Measurements from ENCODE around the gene CCDC106. TPM values are rescaled to one million over a fixed set of nuclear protein-coding genes. Genes with fewer than 3 reads are reported as not detected.

Gene CCDC106
- total RNA-seq, 1 experiment from 2014 or later, result 21.1 TPM

DNA sequence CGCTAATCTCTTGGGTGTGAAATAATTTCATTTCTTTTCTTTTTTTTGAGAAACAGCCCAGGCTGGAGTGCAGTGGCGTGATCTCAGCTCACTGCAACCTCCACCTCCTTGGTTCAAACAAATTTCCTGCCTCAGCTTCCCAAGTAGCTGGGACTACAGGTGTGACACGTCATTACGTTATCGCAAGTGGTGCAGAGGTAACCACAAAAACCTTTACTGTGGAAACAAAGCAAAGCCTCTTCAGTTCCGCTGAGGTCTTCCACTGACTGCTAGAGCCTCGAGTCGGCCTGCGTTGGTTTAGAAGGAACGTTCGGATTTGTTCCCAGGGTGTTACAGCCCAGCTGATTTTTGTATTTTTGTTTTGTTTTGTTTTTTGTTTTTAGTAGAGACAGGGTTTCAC lies 21.7 kb upstream of the CCDC106 start:
- no peak for ATAC-seq
- peaks cover 3% of the 10 kb centered on the region; the same call in 1 of the 2 replicates for H3K36me3 Mint-ChIP-seq
- peaks cover 15% of the 10 kb centered on the region for H3K4me1 Mint-ChIP-seq
- no peak overlapping the region; the same call in 1 of the 2 replicates for H3K27ac Mint-ChIP-seq
- CTCF ChIA-PET, result interaction anchor here (0.6 to 1.3 kb wide), 5 partner anchors 21 to 1196 kb away, joined by 3 read pairs; no protein-coding TSS in a partner anchor
- H3K4me3 Mint-ChIP-seq, result no peak overlapping the region
- DNase-seq (ENCODE audit: low spot score), result no peak
- TF ChIP-seq ZNF317 (CRISPR knock-in tag; IDR thresholded peaks at IDR 0.05; ENCODE audit: borderline replicate concordance, low read depth) (no peak), GABPB1 (CRISPR knock-in tag; IDR thresholded peaks at IDR 0.05) (no peak), FOXP1 (CRISPR knock-in tag; IDR thresholded peaks at IDR 0.05; ENCODE audit: borderline replicate concordance) (no peak), ZNF121 (CRISPR knock-in tag; IDR thresholded peaks at IDR 0.05) (no peak), SOX15 (CRISPR knock-in tag; IDR thresholded peaks at IDR 0.05) (no peak), ZNF232 (CRISPR knock-in tag; IDR thresholded peaks at IDR 0.05) (no peak), KAT7 (CRISPR knock-in tag; IDR thresholded peaks at IDR 0.05; ENCODE audit: borderline replicate concordance) (no peak), HMGXB4 (CRISPR knock-in tag; IDR thresholded peaks at IDR 0.05) (no peak)
- TF ChIP-seq, protein P1, sequence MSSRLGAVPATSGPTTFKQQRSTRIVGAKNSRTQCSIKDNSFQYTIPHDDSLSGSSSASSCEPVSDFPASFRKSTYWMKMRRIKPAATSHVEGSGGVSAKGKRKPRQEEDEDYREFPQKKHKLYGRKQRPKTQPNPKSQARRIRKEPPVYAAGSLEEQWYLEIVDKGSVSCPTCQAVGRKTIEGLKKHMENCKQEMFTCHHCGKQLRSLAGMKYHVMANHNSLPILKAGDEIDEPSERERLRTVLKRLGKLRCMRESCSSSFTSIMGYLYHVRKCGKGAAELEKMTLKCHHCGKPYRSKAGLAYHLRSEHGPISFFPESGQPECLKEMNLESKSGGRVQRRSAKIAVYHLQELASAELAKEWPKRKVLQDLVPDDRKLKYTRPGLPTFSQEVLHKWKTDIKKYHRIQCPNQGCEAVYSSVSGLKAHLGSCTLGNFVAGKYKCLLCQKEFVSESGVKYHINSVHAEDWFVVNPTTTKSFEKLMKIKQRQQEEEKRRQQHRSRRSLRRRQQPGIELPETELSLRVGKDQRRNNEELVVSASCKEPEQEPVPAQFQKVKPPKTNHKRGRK (CRISPR knock-in tag; IDR thresholded peaks at IDR 0.05; ENCODE audit: borderline replicate concordance), result no peak
- peaks cover 17% of the 10 kb centered on the region for H3K27me3 Mint-ChIP-seq (ENCODE audit: low read depth)
- POLR2A ChIA-PET, result interaction anchor here (0.6 kb wide), 1 partner anchor 231 kb away, joined by 3 read pairs; no protein-coding TSS in a partner anchor
- H3K9me3 Mint-ChIP-seq, result no peaks in the 10 kb centered on the region

GRCh38 chr19:55632463-55632834 lies 15.6 kb upstream of the CCDC106 start:
- CTCF ChIA-PET, result interaction anchor here (0.5 to 3.9 kb wide), 45 partner anchors 8 to 1210 kb away, joined by 3 to 55 read pairs (median 4); partner anchors contain the start of genes CCDC106, FIZ1, ISOC2 and NAT14
- H3K9me3 Mint-ChIP-seq, result no peaks in the 10 kb centered on the region
- H3K4me3 Mint-ChIP-seq, result peak overlapping the region; percentile 20; the same call in 1 of the 2 replicates
- H3K27me3 Mint-ChIP-seq (ENCODE audit: low read depth), result peaks cover 9% of the 10 kb centered on the region; the same call in 1 of the 2 replicates
- DNase-seq (ENCODE audit: low spot score) (peak; percentile 92), ATAC-seq (peak; percentile 61)
- POLR2A ChIA-PET, result interaction anchor here (0.9 to 2.9 kb wide), 5 partner anchors 8 to 88 kb away, joined by 3 to 8 read pairs (median 4); partner anchors contain the start of genes U2AF2, ZNF784 and ZNF865
- H3K4me1 Mint-ChIP-seq, result peaks cover 29% of the 10 kb centered on the region
- TF ChIP-seq, protein P2, sequence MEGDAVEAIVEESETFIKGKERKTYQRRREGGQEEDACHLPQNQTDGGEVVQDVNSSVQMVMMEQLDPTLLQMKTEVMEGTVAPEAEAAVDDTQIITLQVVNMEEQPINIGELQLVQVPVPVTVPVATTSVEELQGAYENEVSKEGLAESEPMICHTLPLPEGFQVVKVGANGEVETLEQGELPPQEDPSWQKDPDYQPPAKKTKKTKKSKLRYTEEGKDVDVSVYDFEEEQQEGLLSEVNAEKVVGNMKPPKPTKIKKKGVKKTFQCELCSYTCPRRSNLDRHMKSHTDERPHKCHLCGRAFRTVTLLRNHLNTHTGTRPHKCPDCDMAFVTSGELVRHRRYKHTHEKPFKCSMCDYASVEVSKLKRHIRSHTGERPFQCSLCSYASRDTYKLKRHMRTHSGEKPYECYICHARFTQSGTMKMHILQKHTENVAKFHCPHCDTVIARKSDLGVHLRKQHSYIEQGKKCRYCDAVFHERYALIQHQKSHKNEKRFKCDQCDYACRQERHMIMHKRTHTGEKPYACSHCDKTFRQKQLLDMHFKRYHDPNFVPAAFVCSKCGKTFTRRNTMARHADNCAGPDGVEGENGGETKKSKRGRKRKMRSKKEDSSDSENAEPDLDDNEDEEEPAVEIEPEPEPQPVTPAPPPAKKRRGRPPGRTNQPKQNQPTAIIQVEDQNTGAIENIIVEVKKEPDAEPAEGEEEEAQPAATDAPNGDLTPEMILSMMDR (IDR thresholded peaks at IDR 0.05), result peak; percentile 87
- TF ChIP-seq, protein P3, sequence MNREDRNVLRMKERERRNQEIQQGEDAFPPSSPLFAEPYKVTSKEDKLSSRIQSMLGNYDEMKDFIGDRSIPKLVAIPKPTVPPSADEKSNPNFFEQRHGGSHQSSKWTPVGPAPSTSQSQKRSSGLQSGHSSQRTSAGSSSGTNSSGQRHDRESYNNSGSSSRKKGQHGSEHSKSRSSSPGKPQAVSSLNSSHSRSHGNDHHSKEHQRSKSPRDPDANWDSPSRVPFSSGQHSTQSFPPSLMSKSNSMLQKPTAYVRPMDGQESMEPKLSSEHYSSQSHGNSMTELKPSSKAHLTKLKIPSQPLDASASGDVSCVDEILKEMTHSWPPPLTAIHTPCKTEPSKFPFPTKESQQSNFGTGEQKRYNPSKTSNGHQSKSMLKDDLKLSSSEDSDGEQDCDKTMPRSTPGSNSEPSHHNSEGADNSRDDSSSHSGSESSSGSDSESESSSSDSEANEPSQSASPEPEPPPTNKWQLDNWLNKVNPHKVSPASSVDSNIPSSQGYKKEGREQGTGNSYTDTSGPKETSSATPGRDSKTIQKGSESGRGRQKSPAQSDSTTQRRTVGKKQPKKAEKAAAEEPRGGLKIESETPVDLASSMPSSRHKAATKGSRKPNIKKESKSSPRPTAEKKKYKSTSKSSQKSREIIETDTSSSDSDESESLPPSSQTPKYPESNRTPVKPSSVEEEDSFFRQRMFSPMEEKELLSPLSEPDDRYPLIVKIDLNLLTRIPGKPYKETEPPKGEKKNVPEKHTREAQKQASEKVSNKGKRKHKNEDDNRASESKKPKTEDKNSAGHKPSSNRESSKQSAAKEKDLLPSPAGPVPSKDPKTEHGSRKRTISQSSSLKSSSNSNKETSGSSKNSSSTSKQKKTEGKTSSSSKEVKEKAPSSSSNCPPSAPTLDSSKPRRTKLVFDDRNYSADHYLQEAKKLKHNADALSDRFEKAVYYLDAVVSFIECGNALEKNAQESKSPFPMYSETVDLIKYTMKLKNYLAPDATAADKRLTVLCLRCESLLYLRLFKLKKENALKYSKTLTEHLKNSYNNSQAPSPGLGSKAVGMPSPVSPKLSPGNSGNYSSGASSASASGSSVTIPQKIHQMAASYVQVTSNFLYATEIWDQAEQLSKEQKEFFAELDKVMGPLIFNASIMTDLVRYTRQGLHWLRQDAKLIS (CRISPR knock-in tag; IDR thresholded peaks at IDR 0.05; ENCODE audit: borderline replicate concordance), result no peak
- 0 out of 2 replicates have a peak, but pooled peaks cover 5% of the 10 kb centered on the region for H3K36me3 Mint-ChIP-seq
- H3K27ac Mint-ChIP-seq, result peak overlapping the region; percentile 80

GRCh38 chr19:55633861-55634260 lies 14.2 kb upstream of the CCDC106 start:
- Mint-ChIP-seq H3K9me3 (peaks cover under 1% of the 10 kb centered on the region), H3K4me1 (peaks cover 29% of the 10 kb centered on the region), H3K27ac (no peak overlapping the region), H3K36me3 (peaks cover 12% of the 10 kb centered on the region), H3K27me3 (ENCODE audit: low read depth) (peaks cover 2% of the 10 kb centered on the region; the same call in 1 of the 2 replicates), H3K4me3 (peak overlapping the region; percentile 100)
- DNase-seq (ENCODE audit: low spot score), result no peak
- ChIA-PET CTCF (interaction anchor here (1.5 to 3.9 kb wide), 9 partner anchors 9 to 167 kb away, joined by 5 to 55 read pairs (median 21); partner anchors contain the start of genes CCDC106, U2AF2, ZNF628 and ZNF784), POLR2A (no interaction called here)
- ATAC-seq, result no peak
- TF ChIP-seq FOXJ3 (CRISPR knock-in tag; IDR thresholded peaks at IDR 0.05; ENCODE audit: borderline replicate concordance) (no peak), ATF3 (CRISPR knock-in tag; conservative IDR thresholded peaks at IDR 0.05) (no peak), GRHL2 (CRISPR knock-in tag; IDR thresholded peaks at IDR 0.05; ENCODE audit: insufficient replicate concordance, severe bottlenecking) (no peak), JUN (CRISPR knock-in tag; IDR thresholded peaks at IDR 0.05) (no peak), FOXK1 (CRISPR knock-in tag; IDR thresholded peaks at IDR 0.05) (no peak), NR3C1 (CRISPR knock-in tag; conservative IDR thresholded peaks at IDR 0.05; ENCODE audit: low read depth) (no peak), HMGXB4 (CRISPR knock-in tag; IDR thresholded peaks at IDR 0.05) (no peak), ZNF138 (CRISPR knock-in tag; conservative IDR thresholded peaks at IDR 0.05) (no peak)
- TF ChIP-seq, protein P4, sequence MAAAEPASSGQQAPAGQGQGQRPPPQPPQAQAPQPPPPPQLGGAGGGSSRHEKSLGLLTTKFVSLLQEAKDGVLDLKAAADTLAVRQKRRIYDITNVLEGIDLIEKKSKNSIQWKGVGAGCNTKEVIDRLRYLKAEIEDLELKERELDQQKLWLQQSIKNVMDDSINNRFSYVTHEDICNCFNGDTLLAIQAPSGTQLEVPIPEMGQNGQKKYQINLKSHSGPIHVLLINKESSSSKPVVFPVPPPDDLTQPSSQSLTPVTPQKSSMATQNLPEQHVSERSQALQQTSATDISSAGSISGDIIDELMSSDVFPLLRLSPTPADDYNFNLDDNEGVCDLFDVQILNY (CRISPR knock-in tag; IDR thresholded peaks at IDR 0.05), result no peak

All from WTC11 (cell line).